LNCaP clone FGC (cell line): ENCODE data around the gene JADE2.
"Not testable (repeated sequence)": the region's sequence is repeated elsewhere in the genome, so short reads cannot be mapped to it uniquely, and the experiment has no call there.

ENCODE experiments used
- DNase-seq: peaks from one replicate; pipeline ENCODE4 v3.0.0-alpha.2; 2011; ENCODE audit warnings: low read depth
- H3K4me3 ChIP-seq: 2 replicates; pipeline ENCODE4 v1.5.1; 2011; ENCODE audit warnings: mild to moderate bottlenecking, low read depth, low read length, control low read depth
- CTCF ChIP-seq: IDR thresholded peaks from 2 replicates; pipeline ENCODE4 v1.5.1; 2012; ENCODE audit warnings: mild to moderate bottlenecking; ENCODE audit not compliant: control insufficient read depth, insufficient read depth; ENCODE audit errors: extremely low read depth

JADE2 gene

GRCh38 chr5:134592141-134592746 is 66.8 kb downstream of the JADE2 start:
- no peak for DNase-seq
- TF ChIP-seq CTCF = no peak
- H3K4me3 ChIP-seq = no peak overlapping the region

- DNase-seq = no peak
- TF ChIP-seq CTCF = no peak
- H3K4me3 ChIP-seq = no peak overlapping the region
These were observed 68.9 kb downstream of the JADE2 start for GRCh38 chr5:134594336-134594735.

GRCh38 chr5:134594797-134595457 is 69.5 kb downstream of the JADE2 start:
- no peak for DNase-seq
- TF ChIP-seq CTCF = no peak
- H3K4me3 ChIP-seq = no peak overlapping the region

GRCh38 chr5:134595458-134595838 is 70.0 kb downstream of the JADE2 start:
- no peak overlapping the region for H3K4me3 ChIP-seq
- no peak for DNase-seq
- no peak for TF ChIP-seq CTCF

- not testable (repeated sequence) for DNase-seq, H3K4me3 ChIP-seq
These were observed 74.3 kb downstream of the JADE2 start for GRCh38 chr5:134599820-134600219.

GRCh38 chr5:134600600-134600999 is 75.1 kb downstream of the JADE2 start:
- no peak overlapping the region for H3K4me3 ChIP-seq
- TF ChIP-seq CTCF = no peak
- DNase-seq = no peak

- no peak overlapping the region for H3K4me3 ChIP-seq
- no peak for DNase-seq
- no peak for TF ChIP-seq CTCF
These were observed 77.6 kb downstream of the JADE2 start for GRCh38 chr5:134603059-134603458.
